Skin of body (tissue), 2 donors: ENCODE measurements around the gene GPR65. TPM values are rescaled to one million over a fixed set of nuclear protein-coding genes. Genes with fewer than 3 reads are reported as not detected.

ENCODE experiments used
- DNase-seq: peaks from one replicate; lab custom pipeline; 2025; lab: John Stamatoyannopoulos, UW
- total RNA-seq: library from RNA; depleted of rRNA; stranded (reverse); fragments of >200 nt; gene quantifications from one replicate; pipeline ENCODE4 v1.2.3, GENCODE V29; 2014

Gene GPR65, protein sequence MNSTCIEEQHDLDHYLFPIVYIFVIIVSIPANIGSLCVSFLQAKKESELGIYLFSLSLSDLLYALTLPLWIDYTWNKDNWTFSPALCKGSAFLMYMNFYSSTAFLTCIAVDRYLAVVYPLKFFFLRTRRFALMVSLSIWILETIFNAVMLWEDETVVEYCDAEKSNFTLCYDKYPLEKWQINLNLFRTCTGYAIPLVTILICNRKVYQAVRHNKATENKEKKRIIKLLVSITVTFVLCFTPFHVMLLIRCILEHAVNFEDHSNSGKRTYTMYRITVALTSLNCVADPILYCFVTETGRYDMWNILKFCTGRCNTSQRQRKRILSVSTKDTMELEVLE
- 1.6 TPM for total RNA-seq

DNA sequence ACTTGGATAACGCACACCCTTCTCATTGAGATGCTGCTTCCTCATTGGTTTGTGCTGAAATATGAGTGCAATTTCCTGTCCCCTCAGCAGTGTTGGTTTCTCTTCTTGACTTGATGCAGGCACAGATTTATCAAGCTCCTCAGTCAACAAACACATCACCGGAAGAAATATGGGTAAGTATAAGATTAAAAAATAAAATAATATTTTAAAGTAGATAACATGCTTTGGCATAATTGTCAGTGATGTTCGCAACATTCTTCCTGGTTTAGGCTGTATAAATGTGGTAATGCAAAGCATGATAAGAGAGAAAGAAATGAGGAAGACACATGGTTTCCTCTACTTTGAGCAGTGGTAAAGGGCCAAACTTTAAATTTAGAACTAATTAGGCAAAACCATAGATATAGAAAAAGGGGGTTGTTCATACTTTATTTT lies at the start of gene GPR65:
Gene GPR65 (plus strand): TSS at position 86 of the 432 bp plus-strand sequence. CDS start 5,713 bp downstream, outside the sequence.
- no peak for DNase-seq

DNA sequence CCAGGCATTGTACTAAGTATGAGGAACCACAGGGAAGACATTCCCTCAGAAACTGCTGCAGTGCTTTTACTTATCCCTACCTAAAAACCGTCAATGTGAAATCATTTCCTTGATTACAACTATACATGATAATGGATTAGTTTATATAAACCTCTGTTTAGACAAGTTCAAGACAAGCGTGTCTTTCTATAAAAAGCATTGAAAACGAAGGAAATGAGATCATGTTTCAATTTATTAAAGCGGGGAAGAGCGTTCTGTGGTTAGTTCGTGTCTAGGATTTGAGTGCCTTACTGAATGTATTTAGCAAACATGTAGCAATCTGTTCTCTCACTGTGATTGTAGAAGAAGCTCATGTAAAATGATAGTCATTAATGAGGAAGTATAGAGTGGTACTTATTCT lies 49.4 kb upstream of the GPR65 start:
- no peak for DNase-seq

DNA sequence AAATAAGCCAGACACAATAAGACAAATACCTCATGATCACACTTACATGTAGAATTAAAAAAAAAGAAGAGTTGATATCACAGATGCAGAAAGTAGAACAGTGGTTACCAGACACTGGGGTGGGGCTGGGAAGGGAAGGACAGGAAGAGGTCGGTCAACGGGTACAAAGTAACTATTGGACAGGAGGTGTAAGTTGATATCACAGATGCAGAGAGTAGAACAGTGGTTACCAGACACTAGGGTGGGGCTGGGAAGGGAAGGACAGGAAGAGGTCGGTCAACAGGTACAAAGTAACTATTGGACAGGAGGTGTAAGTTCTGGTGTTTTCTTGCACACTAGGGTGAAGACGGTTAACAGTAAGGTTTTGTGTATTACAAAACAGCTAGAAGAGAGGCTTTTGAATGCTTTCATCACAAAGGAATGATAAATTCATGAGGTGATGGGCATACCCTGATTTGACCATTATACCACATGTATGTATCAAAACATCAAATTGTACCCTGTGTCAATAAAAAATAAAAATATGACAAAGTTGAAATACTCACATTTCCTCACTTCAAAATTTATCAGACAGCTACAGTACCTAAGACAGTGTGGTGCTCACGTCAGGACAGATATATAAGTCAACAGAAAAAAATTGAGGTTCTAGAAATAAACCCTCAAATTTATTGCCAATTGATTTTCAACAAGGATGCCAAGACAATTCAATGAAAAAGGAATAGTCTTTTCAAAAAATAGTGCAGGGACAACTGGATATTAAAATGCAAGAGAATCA lies 44.7 kb upstream of the GPR65 start:
- no peak for DNase-seq

DNA sequence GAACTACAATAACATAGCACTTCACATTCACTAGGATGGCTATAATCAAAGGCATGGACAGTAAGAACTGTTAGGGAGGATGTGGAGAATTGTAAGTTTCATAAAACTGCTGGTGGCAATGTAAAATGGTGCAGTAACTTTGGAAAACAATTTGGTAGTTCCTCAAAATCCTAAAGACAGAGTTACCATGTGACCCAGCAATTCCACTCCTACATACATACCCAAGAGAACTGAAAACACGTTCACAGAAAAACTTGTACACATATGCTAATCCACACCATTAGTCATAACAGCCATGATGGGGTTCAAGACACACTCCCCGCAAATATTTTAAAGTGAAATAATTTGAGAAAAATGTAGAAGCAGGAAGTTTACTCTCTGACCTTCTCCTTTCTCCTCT lies 43.7 kb upstream of the GPR65 start:
- DNase-seq = no peak

DNA sequence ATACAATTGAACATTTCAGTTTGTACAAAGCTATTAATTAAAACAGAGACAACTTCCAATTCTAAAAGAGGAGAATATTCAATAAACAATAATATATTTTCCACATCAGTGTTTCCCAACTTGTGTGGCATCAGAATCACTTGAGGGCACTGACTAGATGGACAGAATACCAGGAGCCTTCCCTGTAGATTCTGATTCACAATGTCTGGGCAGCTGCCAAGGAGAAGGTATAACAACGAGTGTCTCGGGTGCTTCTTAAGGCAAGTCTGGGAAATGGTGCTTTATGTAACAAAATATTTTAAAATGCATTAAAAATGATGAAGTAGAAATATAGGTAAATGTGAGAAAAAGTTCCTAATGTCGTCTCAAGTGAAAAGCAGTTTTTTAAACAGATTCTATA lies 38.1 kb upstream of the GPR65 start:
- no peak for DNase-seq

DNA sequence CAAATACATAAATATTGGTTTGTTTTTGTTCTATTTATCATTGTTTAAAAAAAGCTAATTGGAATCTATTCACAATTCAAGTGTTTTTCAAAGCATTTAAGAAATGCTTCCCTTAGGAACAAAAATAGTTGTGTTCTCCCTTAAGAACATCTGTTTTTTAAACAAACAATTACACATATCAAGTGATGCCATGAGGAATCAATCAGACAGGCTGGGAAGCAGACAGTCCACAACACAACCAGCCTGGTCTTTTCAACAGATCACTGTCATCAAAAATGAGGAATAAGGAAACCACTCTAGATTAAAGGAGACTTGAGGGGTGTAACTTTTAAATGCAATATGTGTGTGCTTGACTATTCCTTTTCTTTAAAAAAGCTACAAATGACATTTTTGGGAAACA lies 37.4 kb upstream of the GPR65 start:
- DNase-seq = no peak

DNA sequence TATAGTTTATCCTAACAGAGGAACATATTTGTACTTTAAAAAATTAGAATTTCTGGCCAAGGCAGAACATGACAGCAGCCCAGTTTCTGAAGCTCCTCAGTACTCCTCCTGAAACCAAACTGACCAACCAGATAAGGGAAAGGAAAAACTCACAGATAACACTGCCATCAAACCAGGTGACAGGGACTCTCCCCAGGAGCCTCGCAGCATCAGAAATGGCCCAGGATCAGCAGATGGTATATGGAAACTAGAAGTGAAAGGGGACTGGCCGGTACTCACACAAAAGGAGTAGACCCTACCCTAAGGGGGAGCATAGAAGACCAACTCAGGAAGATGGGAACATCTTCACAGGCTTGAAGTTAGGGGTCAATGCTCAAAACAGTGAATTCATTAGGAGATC lies 33.9 kb upstream of the GPR65 start:
- DNase-seq = no peak

DNA sequence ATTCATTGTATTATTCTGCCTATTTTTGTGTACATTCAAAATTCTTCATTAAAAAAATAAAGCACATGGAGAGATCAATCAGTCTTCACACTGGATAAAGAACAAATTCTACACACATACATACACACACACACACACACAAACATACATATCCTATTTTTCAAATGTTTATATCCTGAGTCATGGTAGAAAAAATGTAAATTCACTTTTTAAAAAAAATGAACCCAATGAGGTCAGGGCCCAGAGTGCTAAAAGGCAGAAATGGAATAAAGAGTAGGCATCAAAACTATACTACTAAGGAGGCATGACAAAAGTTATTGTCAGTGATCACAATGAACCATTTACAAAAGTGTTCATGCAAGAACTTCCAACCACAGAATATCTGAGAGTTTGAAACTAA lies 29.3 kb upstream of the GPR65 start:
- DNase-seq = no peak

DNA sequence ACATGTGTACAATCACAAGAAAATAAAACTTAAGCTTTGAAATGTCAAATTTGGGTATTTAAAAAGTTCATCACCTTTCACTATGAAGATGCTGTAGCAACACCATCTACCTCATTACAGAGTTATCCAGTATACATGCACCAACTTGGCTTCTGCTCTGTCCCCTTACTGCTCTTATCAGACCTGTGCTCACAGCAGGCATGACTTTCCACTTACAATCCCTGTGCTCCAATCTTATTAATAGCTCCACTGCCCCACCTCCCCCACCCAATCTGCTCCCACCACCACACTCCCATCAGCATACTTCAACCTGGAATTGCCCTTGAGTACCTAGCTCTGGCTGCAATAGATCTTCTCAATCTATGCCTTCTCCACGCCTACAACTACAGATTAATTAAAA lies 25.2 kb upstream of the GPR65 start:
- no peak for DNase-seq

DNA sequence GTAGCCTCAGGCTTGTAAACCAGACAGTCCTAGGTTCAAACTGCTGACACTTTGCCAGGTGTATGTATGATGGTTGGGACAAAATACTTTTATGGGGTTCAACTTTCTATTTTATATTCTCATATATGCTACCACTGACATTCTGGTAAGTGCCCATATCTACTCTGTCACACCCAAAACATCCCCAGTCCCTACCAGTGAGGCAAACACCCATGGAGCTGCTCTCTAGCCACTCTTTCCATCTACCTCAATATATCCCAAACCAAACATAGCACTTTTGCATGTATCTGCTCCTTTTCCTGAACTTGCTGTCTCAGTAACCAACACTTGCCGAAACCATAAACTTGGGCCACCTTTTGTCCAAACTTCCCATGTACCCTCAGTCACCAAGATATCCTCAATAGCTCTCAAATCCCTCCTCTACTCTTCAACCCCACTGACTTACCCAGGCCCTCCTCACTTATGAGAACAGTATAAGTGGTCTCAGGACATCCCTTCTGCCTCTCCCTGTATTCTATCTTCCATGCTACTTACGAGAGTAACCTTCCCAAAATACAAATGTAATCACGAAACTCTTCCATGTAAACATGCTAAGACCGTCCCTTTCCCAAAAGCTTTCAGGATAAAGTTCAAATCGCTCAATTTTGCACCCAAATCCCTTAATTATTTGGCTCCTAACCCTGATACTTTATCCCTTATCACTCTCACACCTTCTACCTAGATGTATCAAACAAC lies 15.5 kb upstream of the GPR65 start:
- no peak for DNase-seq

DNA sequence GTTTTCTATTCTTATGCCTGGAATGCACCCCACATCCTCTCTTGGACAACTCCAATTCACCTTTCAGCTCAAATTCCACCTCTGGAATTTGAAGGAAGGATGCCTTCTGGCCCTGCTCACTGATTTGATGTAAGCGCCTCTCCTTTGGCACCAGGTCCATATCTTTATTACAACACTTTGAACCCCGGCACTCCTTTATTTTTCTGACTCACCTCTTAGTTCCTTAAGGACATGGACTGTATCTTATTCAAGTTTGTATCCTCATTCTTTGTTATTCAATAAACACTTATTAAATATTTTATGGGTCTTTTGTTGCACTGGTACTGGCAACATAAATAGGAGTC lies 15.0 kb upstream of the GPR65 start:
- DNase-seq = no peak

DNA sequence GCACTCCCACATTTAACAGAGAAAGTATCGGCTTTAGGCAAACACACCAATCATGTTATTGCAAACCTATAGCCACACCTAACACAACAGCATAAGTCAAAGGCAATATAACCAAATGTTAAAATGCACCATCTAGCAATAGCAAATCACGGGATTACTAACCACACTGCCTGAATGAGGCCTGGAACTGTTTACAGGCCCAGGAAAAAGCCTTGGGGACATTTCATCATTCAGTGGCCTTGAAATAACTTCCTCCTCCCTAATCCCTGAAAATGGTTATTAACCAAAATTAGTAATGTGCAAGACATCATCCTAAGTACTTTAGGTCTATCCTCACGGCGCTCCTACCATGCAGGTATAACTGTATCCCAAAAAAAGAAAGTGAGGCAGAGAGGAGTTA lies 14.3 kb upstream of the GPR65 start:
- DNase-seq = no peak

DNA sequence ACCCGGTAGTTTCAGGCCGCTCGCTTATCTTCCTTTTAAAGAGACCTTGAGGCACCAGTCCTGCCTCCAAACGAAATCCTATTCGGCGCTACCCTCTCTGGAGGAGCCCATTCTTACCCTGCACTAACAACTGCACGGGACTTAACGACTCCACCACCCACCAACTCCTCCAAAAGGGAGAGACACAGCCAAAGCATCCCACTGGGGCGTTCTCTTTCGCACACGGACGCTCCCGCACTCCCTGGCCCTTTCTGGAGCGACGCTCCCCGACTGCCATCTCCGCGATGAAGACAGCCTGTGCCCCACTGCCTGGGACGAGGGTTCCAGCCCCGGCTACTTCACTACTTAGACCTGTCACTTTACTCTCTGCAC lies 12.6 kb upstream of the GPR65 start:
- no peak for DNase-seq

DNA sequence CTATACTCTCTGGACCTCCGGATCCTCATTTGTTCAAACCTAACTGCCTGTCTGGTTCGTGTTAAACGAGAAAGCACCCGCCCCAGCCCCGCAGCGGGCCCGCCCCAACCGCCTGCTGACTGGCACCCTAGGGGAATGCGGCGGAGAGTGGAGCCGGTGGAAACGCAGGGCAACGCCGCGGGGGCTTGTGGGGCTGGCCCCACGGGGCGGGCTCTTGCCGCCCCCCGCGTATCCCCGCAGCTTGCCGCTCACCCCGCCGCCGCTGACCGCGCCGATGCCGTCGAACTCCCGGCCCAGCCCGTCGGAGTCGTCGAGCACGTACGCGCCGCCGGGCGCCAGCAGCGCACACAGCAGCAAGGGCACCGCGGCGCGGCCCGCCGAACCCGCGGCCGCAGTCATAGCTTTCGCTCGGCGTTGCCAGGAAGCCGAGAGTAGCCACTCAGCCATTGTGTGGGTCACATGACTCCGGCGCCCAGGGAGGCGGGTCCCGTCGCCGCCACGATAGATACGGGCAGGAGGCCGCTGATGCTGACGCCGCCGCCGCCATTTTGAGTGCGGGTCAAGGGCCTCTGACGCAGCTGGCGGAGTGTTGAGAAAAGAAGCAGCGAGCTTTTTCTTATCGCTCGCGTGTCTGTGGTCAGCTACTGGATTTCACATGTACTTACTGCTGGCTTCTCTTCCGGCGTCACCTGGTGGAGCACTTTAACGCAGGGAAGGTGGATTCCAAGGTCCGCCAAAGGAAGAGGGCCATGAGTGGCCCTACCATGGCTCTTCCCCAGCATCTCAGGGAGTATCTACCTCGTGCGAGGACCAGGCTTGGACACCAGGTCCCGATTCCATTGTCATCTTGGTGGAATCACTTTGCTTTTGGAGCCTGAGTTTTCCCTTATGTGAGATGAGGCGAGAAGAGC lies 12.0 kb upstream of the GPR65 start, which contains the start of gene GALC:
Gene GALC (minus strand): TSS at position 465 of the 911 bp plus-strand sequence. CDS start 18 bp downstream, at position 447.
- DNase-seq = peak; percentile 68

DNA sequence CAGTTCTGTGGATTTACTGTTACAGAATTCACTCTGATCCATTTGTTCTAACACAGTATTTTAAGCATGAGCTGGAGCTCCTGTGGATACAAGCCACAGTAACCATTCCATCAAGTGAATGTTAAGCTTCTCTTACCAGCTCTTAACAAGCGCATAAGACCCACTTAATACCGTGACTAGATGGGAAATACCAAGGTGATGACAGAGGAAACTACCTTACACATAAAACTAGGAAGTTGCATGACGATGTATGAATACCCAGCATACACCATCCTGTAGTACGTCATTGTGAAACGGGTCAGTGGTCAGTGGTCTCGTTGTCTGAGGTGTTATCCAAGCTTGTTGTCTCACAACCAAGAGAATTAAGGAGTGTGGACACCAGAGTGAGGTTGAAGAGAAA lies 10.0 kb upstream of the GPR65 start:
- no peak for DNase-seq

DNA sequence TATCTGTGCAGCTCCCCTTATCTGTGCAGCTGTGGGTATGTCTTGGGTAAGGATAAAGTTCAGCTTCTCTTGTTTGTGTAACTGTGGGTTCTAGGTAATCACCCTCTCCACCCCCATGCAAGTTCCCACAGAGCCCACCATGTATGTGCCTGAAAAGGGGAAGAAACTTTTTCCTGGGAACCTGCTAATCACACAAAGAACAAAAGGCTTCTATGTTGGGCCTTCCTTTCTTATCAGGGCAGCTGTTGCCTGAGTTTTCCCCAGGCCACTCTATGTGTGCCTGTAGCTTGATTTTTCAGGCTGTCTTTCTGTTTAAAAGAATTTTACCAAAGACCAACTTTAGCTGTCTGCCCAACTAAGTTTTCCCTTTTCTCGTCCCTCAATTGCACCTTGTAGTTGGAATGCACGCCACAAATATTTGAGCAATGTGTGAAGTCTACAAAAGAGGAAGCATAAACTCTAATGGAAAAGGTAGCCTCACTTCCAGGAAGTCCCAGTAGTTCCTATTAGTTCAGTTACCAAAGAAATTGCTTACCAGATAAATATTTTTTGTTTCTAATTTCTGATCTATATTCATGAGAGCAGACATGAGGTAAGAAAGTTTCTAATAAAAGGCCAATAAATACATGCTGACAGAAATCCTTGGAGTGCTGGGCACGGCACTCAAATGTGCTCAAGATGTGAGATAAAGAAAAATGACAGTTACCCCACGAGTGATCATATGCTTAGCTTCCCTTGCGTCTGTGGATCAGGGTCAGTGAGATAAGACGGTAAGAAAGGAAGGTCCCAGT lies 9.2 kb upstream of the GPR65 start:
- DNase-seq = no peak

DNA sequence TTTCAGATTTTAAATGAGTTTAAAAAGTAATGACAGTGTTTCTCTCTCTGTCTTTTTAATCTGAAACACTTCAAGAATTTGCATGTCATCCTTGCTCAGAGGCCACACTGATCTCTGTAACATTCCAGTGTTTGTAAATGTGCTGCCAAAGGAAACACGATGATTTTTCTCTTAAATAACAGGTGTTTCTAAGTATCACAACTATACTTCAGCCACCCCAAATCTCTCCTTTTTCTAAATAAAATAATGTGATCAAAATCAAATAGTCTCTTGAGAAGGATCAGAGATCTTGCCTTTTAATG lies 8.7 kb upstream of the GPR65 start:
- no peak for DNase-seq

DNA sequence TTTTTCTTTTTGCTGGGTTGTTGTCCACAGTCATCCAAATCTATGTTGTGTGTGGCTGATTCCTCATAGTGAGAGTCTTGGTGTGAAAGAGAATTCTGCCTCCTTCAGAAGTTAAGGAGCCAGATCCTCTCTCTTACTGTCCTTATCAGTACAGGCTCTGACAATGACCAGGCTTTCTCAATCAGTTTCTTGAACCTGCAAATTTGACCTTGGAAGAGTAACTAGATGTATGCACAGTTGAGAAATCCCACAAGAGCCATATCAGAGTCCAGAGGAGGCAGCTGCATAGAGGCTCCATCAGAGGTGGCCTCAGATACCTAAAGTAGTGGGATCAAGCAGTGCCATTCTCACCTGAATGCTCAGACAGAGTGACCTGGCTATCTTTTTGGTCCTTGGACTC lies 6.5 kb upstream of the GPR65 start:
- no peak for DNase-seq

DNA sequence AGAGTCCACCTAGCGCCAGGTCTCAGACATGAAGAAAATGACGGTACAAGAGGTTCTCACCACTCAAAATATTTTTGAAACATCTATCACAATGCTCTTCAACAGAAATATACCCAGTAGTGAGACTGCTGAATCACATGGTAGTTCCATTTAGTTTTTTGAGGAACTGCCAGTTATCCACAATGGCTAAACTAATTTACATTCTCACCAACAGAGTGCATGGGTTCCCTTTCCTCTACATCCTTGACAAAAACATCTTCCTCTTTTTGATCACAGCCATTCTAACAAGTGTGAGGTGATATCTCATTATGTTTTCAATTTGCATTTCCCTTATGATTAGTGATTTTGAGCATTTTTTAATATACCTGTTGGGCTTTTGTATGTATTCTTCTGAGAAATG lies 5.7 kb upstream of the GPR65 start:
- no peak for DNase-seq

DNA sequence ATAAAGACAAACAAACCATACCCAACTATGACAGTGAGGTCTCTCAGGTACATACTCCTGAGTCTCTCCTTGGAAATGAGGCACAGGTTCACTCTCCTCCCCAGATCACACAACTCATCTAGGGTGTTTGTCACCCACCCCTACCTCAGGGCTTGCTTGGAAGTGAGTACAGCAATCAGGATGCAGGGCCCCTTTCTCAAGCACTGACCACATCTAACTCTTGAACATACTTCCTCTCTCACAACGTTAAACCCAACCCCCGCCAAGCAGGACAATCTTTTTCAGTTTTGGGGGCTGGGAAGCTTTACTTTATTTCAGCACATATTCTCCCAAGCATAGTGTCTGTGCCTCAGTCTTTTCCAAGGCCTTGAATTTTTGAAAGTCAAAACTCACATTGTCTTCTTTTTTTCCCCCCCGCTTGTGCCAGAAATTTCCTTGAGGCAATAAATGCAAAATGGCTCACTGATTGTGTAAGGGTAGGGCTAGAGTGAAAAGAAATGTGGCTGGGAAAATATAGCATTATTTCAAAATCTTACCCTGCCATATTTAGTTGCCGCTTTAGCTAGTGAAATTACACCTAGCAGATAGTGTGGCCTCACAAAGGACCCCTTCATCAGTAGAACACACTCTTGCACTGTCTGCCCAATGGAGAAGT lies 2.4 kb upstream of the GPR65 start:
- no peak for DNase-seq
